Measurements from ENCODE around the gene ST6GALNAC2.
A peak's percentile ranks its signal among the peaks of the same experiment; 100 is the strongest.

ST6GALNAC2 gene

GRCh38 chr17:76623271-76624146, 37.8 kb upstream of the ST6GALNAC2 start (continued):
- TF ChIP-seq ZBTB10 (tag by site-specific recombination; IDR thresholded peaks at IDR 0.05) (0 out of 2 replicates have a peak, but pooled peaks have one; percentile 47), PRDM6 (tag by site-specific recombination; IDR thresholded peaks at IDR 0.05) (peak; percentile 55), SALL2 (tag by site-specific recombination; IDR thresholded peaks at IDR 0.05; ENCODE audit: borderline replicate concordance) (no peak), ZBTB1 (tag by site-specific recombination; IDR thresholded peaks at IDR 0.05) (no peak), ZSCAN30 (tag by site-specific recombination; IDR thresholded peaks at IDR 0.05) (0 out of 2 replicates have a peak, but pooled peaks have one; percentile 48), ZNF747 (tag by site-specific recombination; IDR thresholded peaks at IDR 0.05) (no peak), ZNF335 (tag by site-specific recombination; conservative IDR thresholded peaks at IDR 0.05) (peak; percentile 46), INSM2 (tag by site-specific recombination; IDR thresholded peaks at IDR 0.05) (no peak), ZNF623 (tag by site-specific recombination; IDR thresholded peaks at IDR 0.05) (no peak), ZBTB17 (tag by site-specific recombination; IDR thresholded peaks at IDR 0.05) (peak; percentile 43; the same call in 1 of the 2 replicates), ZNF544 (tag by site-specific recombination; IDR thresholded peaks at IDR 0.05) (no peak), ZNF23 (tag by site-specific recombination; IDR thresholded peaks at IDR 0.05; ENCODE audit: borderline replicate concordance) (no peak), SP2 (tag by site-specific recombination; IDR thresholded peaks at IDR 0.05) (no peak), ZNF24 (tag by site-specific recombination; IDR thresholded peaks at IDR 0.05) (no peak), OSR2 (tag by site-specific recombination; IDR thresholded peaks at IDR 0.05) (no peak), TCF7L2 (IDR thresholded peaks at IDR 0.05; ENCODE audit: borderline replicate concordance, low read depth, low read length) (no peak), WT1 (tag by site-specific recombination; IDR thresholded peaks at IDR 0.05) (no peak), ZBTB21 (tag by site-specific recombination; IDR thresholded peaks at IDR 0.05) (no peak), ZNF2 (tag by site-specific recombination; IDR thresholded peaks at IDR 0.05) (0 out of 2 replicates have a peak, but pooled peaks have one; percentile 37), ZNF148 (tag by site-specific recombination; IDR thresholded peaks at IDR 0.05; ENCODE audit: borderline replicate concordance) (no peak), KLF7 (tag by site-specific recombination; IDR thresholded peaks at IDR 0.05; ENCODE audit: borderline replicate concordance) (no peak), ZNF394 (tag by site-specific recombination; IDR thresholded peaks at IDR 0.05; ENCODE audit: borderline replicate concordance) (0 out of 2 replicates have a peak, but pooled peaks have one; percentile 39), ZNF354C (tag by site-specific recombination; IDR thresholded peaks at IDR 0.05; ENCODE audit: borderline replicate concordance, low read depth) (no peak), CTCF (tag by site-specific recombination; IDR thresholded peaks at IDR 0.05) (peak; percentile 82), ZNF624 (tag by site-specific recombination; IDR thresholded peaks at IDR 0.05) (no peak), ZBTB48 (tag by site-specific recombination; IDR thresholded peaks at IDR 0.05) (no peak), ZBTB8A (tag by site-specific recombination; IDR thresholded peaks at IDR 0.05) (0 out of 2 replicates have a peak, but pooled peaks have one; percentile 47), HOXC10 (CRISPR knock-in tag; IDR thresholded peaks at IDR 0.05) (no peak)
